ENCODE measurements around the gene MERTK. TPM values are rescaled to one million over a fixed set of nuclear protein-coding genes. Genes with fewer than 3 reads are reported as not detected.

MERTK gene
- total and polyA plus RNA-seq, 2 of the 13 experiments (the other 11 are each of a cell fraction or from before 2014, with no cell fraction given): 37.3 to 44.7 TPM

DNA sequence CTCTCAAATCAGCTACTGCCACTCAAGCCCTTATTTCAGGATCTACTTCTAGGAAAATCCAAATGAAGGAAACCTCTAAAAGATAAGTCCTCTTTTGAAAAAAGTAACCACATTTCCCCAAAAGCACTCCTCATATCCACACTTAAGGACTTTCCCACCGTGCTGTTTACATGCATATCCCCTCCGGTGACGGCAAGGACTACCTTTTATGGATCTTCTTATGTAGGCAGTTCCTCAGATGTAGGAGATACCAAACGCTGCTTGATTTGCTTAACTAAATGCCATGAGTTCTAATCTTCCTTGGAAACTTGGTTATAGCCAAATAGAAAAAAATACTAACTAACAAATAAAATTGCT lies 149.8 kb downstream of the MERTK start:
- in situ Hi-C loops (cut with HindIII; ENCODE audit: extremely low pct_ligation_motif_present, low pct_unique_long_range_greater_than_20kb) (no loop called here), intact Hi-C loops (cut with micrococcal nuclease; ENCODE audit: unreplicated experiment) (no loop called here)
- peak overlapping the region; percentile 82 for H3K4me2 ChIP-seq (ENCODE audit: low read depth, low read length)
- 30% methylated on average over 4 of the region's 4 CpGs for WGBS (ENCODE audit: low lambda C conversion rate)
- H3K4me3 ChIP-seq (replicated peaks in 1 of 3; ENCODE audit: insufficient read depth in 1 of 3, low read depth in 2 of 3, low read length in 3 of 3): peak overlapping the region in 2 of 3 experiments; percentile 24 to 49; a peak in 3 of 6 replicates
- peak overlapping the region; percentile 39; the same call in 1 of the 2 replicates for H3K9ac ChIP-seq (ENCODE audit: insufficient read depth, low read depth, low read length)
- no peaks in the 10 kb centered on the region for H3K36me3 ChIP-seq (replicated peaks in 1 of 2; ENCODE audit: control insufficient read depth in 1 of 2, insufficient read depth in 2 of 2, low read length in 2 of 2)
- ATAC-seq: no peak; the same call in 2 of the 3 replicates
- POLR2A ChIA-PET: interaction anchor here (1.3 to 2.3 kb wide), 4 partner anchors 151 to 164 kb away, joined by 5 to 7 read pairs (median 6); no protein-coding TSS in a partner anchor
- no peak for FAIRE-seq
- H3K27ac ChIP-seq (ENCODE audit: extremely low read length, insufficient read depth, low read length): no peak overlapping the region
- TF ChIP-seq ZNF20 (CRISPR knock-in tag; IDR thresholded peaks at IDR 0.05) (no peak), ZNF274 (CRISPR knock-in tag; IDR thresholded peaks at IDR 0.05) (no peak), MLLT10 (CRISPR knock-in tag; IDR thresholded peaks at IDR 0.05) (no peak), CREB1 (IDR thresholded peaks at IDR 0.05) (no peak), CREB1 (CRISPR knock-in tag; IDR thresholded peaks at IDR 0.05) (0 out of 2 replicates have a peak, but pooled peaks have one; percentile 8)
- no peaks in the 10 kb centered on the region for H4K20me1 ChIP-seq (ENCODE audit: insufficient read depth, low read length)
- H3K4me1 ChIP-seq (ENCODE audit: insufficient read depth, low read length): peaks cover 36% of the 10 kb centered on the region
- peaks cover 19% of the 10 kb centered on the region for H3K9me3 ChIP-seq (ENCODE audit: low read length)
- H3K27me3 ChIP-seq (ENCODE audit: control insufficient read depth in 1 of 2, insufficient read depth in 2 of 2, low read length in 2 of 2): no peaks in the 10 kb centered on the region
- no peaks in the 10 kb centered on the region for H3K79me2 ChIP-seq (ENCODE audit: insufficient read depth, low read length)
- BruUV-seq (replicated peaks): no TSS peak
- CTCF ChIA-PET (ENCODE audit: low intra/inter-chr PET ratio, low total read pairs): interaction anchor here (1.1 to 3.1 kb wide), 4 partner anchors 147 to 164 kb away, joined by 4 to 50 read pairs (median 5); partner anchors contain the start of genes ANAPC1 and MERTK
- peak overlapping the region; percentile 90 for H2AFZ ChIP-seq (ENCODE audit: low read length)
- no peak for DNase-seq (ENCODE audit: low spot score)

DNA sequence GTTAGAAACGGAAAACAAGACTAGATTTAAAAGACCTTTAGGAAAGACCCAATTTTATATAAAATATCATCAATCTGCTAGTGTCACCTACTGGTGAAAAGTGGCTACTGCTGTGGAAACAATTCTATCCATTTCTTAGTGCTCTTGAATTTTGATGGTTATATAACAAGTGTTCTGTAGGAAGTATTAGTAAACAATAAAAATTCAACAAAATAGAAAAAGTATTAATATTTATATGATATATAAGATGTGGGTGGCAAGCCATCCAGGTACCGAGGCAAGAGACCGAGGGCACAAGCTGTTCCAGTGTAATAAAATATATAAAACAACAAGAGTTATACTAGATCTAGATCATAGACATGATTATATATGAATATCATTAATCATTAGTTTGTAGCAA lies 150.5 kb downstream of the MERTK start:
- POLR2A ChIA-PET: interaction anchor here (1.4 to 2.3 kb wide), 3 partner anchors 62 to 161 kb away, joined by 7 to 11 read pairs (median 7); no protein-coding TSS in a partner anchor
- ATAC-seq (no peak), FAIRE-seq (no peak), DNase-seq (ENCODE audit: low spot score) (peak; percentile 71)
- Histone ChIP-seq H3K4me1 (ENCODE audit: insufficient read depth, low read length) (peaks cover 39% of the 10 kb centered on the region), H3K36me3 (replicated peaks in 1 of 2; ENCODE audit: control insufficient read depth in 1 of 2, insufficient read depth in 2 of 2, low read length in 2 of 2) (no peaks in the 10 kb centered on the region), H3K4me2 (ENCODE audit: low read depth, low read length) (peak overlapping the region; percentile 82; the same call in 1 of the 2 replicates), H3K27me3 (ENCODE audit: control insufficient read depth in 1 of 2, insufficient read depth in 2 of 2, low read length in 2 of 2) (no peaks in the 10 kb centered on the region; a peak in 1 of 5 replicates), H2AFZ (ENCODE audit: low read length) (no peak overlapping the region), H3K27ac (ENCODE audit: extremely low read length, insufficient read depth, low read length) (no peak overlapping the region), H3K9ac (ENCODE audit: insufficient read depth, low read depth, low read length) (no peak overlapping the region), H3K4me3 (replicated peaks in 1 of 3; ENCODE audit: insufficient read depth in 1 of 3, low read depth in 2 of 3, low read length in 3 of 3) (peak overlapping the region in 1 of 3 experiments; percentile 49; a peak in 1 of 6 replicates), H3K9me3 (ENCODE audit: low read length) (peaks cover 19% of the 10 kb centered on the region), H4K20me1 (ENCODE audit: insufficient read depth, low read length) (no peaks in the 10 kb centered on the region), H3K79me2 (ENCODE audit: insufficient read depth, low read length) (no peaks in the 10 kb centered on the region)
- CTCF ChIA-PET (ENCODE audit: low intra/inter-chr PET ratio, low total read pairs): interaction anchor here (1.1 to 3.1 kb wide), 4 partner anchors 147 to 165 kb away, joined by 4 to 50 read pairs (median 5); partner anchors contain the start of genes ANAPC1 and MERTK
- BruUV-seq (replicated peaks): no TSS peak
- intact Hi-C loops (cut with micrococcal nuclease; ENCODE audit: unreplicated experiment) (loop anchor here (1.0 kb wide), 3 partner anchors 69 to 162 kb away; no protein-coding TSS in a partner anchor), in situ Hi-C loops (cut with HindIII; ENCODE audit: extremely low pct_ligation_motif_present, low pct_unique_long_range_greater_than_20kb) (no loop called here)
- 11% methylated on average over 3 of the region's 3 CpGs for WGBS (ENCODE audit: low lambda C conversion rate)
- TF ChIP-seq, protein P1, sequence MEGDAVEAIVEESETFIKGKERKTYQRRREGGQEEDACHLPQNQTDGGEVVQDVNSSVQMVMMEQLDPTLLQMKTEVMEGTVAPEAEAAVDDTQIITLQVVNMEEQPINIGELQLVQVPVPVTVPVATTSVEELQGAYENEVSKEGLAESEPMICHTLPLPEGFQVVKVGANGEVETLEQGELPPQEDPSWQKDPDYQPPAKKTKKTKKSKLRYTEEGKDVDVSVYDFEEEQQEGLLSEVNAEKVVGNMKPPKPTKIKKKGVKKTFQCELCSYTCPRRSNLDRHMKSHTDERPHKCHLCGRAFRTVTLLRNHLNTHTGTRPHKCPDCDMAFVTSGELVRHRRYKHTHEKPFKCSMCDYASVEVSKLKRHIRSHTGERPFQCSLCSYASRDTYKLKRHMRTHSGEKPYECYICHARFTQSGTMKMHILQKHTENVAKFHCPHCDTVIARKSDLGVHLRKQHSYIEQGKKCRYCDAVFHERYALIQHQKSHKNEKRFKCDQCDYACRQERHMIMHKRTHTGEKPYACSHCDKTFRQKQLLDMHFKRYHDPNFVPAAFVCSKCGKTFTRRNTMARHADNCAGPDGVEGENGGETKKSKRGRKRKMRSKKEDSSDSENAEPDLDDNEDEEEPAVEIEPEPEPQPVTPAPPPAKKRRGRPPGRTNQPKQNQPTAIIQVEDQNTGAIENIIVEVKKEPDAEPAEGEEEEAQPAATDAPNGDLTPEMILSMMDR (CRISPR knock-in tag; IDR thresholded peaks at IDR 0.05): peak; percentile 70
- TF ChIP-seq IRX3 (CRISPR knock-in tag; IDR thresholded peaks at IDR 0.05; ENCODE audit: borderline replicate concordance, low read depth) (no peak), GLI4 (CRISPR knock-in tag; IDR thresholded peaks at IDR 0.05; ENCODE audit: borderline replicate concordance) (no peak), FIP1L1 (IDR thresholded peaks at IDR 0.05; ENCODE audit: borderline replicate concordance, insufficient read depth, low read depth, low read length) (no peak)
- TF ChIP-seq, protein P2, sequence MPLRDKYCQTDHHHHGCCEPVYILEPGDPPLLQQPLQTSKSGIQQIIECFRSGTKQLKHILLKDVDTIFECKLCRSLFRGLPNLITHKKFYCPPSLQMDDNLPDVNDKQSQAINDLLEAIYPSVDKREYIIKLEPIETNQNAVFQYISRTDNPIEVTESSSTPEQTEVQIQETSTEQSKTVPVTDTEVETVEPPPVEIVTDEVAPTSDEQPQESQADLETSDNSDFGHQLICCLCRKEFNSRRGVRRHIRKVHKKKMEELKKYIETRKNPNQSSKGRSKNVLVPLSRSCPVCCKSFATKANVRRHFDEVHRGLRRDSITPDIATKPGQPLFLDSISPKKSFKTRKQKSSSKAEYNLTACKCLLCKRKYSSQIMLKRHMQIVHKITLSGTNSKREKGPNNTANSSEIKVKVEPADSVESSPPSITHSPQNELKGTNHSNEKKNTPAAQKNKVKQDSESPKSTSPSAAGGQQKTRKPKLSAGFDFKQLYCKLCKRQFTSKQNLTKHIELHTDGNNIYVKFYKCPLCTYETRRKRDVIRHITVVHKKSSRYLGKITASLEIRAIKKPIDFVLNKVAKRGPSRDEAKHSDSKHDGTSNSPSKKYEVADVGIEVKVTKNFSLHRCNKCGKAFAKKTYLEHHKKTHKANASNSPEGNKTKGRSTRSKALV (CRISPR knock-in tag; IDR thresholded peaks at IDR 0.05): 0 out of 2 replicates have a peak, but pooled peaks have one; percentile 1
- TF ChIP-seq, protein P3, sequence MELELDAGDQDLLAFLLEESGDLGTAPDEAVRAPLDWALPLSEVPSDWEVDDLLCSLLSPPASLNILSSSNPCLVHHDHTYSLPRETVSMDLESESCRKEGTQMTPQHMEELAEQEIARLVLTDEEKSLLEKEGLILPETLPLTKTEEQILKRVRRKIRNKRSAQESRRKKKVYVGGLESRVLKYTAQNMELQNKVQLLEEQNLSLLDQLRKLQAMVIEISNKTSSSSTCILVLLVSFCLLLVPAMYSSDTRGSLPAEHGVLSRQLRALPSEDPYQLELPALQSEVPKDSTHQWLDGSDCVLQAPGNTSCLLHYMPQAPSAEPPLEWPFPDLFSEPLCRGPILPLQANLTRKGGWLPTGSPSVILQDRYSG (CRISPR knock-in tag; IDR thresholded peaks at IDR 0.05): no peak
- TF ChIP-seq, protein P4, sequence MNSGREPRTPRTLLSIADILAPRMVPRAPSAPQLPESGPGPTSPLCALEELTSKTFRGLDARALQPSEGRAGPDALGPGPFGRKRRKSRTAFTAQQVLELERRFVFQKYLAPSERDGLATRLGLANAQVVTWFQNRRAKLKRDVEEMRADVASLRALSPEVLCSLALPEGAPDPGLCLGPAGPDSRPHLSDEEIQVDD (CRISPR knock-in tag; IDR thresholded peaks at IDR 0.05; ENCODE audit: borderline replicate concordance): no peak
